ENCODE results near the gene ADAM11.

DNA sequence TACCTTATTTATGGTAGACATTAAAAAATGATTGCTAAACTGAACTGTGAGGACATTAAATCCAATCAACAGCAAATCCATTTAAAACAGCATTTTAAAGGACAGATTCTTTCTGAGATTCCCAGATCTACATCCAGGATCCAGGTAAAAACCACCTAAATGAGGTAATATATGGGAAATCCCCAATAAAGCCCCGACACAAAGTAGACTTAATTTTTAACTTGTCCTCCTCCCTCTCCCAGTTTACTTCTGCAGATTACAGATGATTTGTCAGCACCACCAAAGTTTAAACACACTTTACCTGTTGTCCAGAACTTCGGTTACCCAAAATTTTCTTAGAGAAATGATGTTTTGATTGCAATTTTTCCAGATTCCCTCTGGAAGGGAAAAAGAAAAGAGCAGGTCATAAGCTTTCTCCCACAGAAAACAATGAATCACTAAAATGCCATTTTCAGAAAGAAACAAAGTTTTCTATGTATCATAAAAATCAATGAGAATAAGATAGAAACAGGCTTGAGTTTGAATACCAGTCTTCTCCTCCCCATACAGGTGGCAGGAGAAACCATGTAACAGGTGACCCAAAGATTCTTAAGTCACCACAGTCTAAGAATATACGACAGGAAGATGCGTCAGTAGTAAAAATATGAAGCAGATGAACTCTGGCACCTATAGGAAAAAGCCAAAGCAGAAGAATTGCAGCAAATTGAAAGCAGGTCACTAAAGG lies 48.5 kb downstream of the ADAM11 start:
- TF ChIP-seq, protein P1, sequence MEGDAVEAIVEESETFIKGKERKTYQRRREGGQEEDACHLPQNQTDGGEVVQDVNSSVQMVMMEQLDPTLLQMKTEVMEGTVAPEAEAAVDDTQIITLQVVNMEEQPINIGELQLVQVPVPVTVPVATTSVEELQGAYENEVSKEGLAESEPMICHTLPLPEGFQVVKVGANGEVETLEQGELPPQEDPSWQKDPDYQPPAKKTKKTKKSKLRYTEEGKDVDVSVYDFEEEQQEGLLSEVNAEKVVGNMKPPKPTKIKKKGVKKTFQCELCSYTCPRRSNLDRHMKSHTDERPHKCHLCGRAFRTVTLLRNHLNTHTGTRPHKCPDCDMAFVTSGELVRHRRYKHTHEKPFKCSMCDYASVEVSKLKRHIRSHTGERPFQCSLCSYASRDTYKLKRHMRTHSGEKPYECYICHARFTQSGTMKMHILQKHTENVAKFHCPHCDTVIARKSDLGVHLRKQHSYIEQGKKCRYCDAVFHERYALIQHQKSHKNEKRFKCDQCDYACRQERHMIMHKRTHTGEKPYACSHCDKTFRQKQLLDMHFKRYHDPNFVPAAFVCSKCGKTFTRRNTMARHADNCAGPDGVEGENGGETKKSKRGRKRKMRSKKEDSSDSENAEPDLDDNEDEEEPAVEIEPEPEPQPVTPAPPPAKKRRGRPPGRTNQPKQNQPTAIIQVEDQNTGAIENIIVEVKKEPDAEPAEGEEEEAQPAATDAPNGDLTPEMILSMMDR (conservative IDR thresholded peaks at IDR 0.05), result no peak
- no peak for TF ChIP-seq ZFX (IDR thresholded peaks at IDR 0.05)

Measured in C4-2B (cell line).